ENCODE data around the gene GDF2.

The GDF2 gene

GRCh38 chr10:47368431-47369180 is 46.4 kb downstream of the GDF2 start:
- DNase-seq (ENCODE audit: low read depth in 3 of 3), result no peak

- no peak for DNase-seq (ENCODE audit: low read depth in 3 of 3)
Observed at GRCh38 chr10:47369251-47369894, 47.1 kb downstream of the GDF2 start.

GRCh38 chr10:47370015-47370767 is 47.9 kb downstream of the GDF2 start:
- no peak for DNase-seq (ENCODE audit: low read depth in 3 of 3)

GRCh38 chr10:47370878-47371277 is 48.6 kb downstream of the GDF2 start:
- no peak for DNase-seq (ENCODE audit: low read depth in 3 of 3)

- no peak for DNase-seq (ENCODE audit: low read depth in 3 of 3)
Observed at GRCh38 chr10:47371629-47372485, 49.6 kb downstream of the GDF2 start.

GRCh38 chr10:47372726-47373125 is 50.5 kb downstream of the GDF2 start:
- DNase-seq (ENCODE audit: low read depth in 3 of 3), result no peak

GRCh38 chr10:47374611-47375536 is 52.6 kb downstream of the GDF2 start:
- DNase-seq (ENCODE audit: low read depth in 3 of 3), result no peak

- DNase-seq (ENCODE audit: low read depth in 3 of 3), result no peak
Observed at GRCh38 chr10:47376522-47377220, 54.4 kb downstream of the GDF2 start.
